ENCODE results near the gene JAK1. TPM values are rescaled to one million over a fixed set of nuclear protein-coding genes. Genes with fewer than 3 reads are reported as not detected.

The JAK1 gene
- total RNA-seq, 1 experiment from 2014 or later, result 138 TPM

DNA sequence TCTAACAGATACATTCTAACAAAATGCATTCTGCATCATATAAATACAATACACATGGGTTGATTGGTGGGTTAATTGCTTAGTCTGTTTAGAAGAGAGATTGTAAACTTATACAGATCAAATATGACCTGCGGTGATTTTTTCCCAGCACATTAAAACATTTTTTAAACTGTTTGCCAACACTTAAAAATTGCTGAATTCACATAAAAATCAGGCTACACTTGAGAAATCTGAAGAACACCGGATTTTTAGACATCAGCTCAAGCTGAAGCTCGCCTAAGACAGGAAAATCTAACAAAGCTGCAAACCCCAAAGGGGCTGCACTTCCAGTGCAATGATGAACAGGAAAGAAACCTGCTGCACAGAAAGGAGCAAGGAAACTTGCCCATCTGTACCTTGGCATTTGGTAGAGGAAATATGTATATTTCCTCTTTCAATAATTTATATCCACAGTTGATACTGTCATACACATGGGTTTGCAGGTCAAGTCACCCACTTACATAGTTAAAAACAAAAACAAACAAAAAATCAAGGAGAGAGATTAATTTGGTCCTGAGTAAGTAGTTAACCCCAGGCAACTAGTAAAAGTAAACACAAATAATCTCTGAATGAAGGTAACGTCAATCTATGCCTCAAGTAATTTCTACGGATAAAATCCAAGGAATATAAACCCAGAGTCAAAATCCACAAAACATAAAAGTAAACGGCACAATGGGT, 30.4 kb upstream of the JAK1 start:
- POLR2A ChIA-PET, result no interaction called here
- TF ChIP-seq POLR2AphosphoS5 (IDR thresholded peaks at IDR 0.05; ENCODE audit: low read depth, low read length) (no peak), SIN3A (IDR thresholded peaks at IDR 0.05; ENCODE audit: borderline replicate concordance, insufficient read depth, low read depth, low read length) (no peak), CTCF (IDR thresholded peaks at IDR 0.05) (no peak), TCF7L2 (IDR thresholded peaks at IDR 0.05; ENCODE audit: low read depth, low read length) (no peak)
- TF ChIP-seq, protein P1, sequence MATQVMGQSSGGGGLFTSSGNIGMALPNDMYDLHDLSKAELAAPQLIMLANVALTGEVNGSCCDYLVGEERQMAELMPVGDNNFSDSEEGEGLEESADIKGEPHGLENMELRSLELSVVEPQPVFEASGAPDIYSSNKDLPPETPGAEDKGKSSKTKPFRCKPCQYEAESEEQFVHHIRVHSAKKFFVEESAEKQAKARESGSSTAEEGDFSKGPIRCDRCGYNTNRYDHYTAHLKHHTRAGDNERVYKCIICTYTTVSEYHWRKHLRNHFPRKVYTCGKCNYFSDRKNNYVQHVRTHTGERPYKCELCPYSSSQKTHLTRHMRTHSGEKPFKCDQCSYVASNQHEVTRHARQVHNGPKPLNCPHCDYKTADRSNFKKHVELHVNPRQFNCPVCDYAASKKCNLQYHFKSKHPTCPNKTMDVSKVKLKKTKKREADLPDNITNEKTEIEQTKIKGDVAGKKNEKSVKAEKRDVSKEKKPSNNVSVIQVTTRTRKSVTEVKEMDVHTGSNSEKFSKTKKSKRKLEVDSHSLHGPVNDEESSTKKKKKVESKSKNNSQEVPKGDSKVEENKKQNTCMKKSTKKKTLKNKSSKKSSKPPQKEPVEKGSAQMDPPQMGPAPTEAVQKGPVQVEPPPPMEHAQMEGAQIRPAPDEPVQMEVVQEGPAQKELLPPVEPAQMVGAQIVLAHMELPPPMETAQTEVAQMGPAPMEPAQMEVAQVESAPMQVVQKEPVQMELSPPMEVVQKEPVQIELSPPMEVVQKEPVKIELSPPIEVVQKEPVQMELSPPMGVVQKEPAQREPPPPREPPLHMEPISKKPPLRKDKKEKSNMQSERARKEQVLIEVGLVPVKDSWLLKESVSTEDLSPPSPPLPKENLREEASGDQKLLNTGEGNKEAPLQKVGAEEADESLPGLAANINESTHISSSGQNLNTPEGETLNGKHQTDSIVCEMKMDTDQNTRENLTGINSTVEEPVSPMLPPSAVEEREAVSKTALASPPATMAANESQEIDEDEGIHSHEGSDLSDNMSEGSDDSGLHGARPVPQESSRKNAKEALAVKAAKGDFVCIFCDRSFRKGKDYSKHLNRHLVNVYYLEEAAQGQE (IDR thresholded peaks at IDR 0.05; ENCODE audit: insufficient read depth in 1 of 2, low read depth in 2 of 2, low read length in 1 of 2), result no peak
- in situ Hi-C loops (cut with HindIII; ENCODE audit: low pct_unique_long_range_greater_than_20kb, low sequenced_read_pairs), result no loop called here

GRCh38 chr1:64995316-64995715, 29.0 kb upstream of the JAK1 start:
- Histone ChIP-seq H3K27me3 (ENCODE audit: control insufficient read depth, insufficient read depth, low read length) (no peaks in the 10 kb centered on the region), H3K4me1 (ENCODE audit: control insufficient read depth, insufficient read depth, low read length) (no peaks in the 10 kb centered on the region), H3K27ac (ENCODE audit: low read length) (no peak overlapping the region), H3K9me3 (ENCODE audit: control insufficient read depth, insufficient read depth, low read depth, low read length) (no peaks in the 10 kb centered on the region), H3K4me3 (ENCODE audit: low read depth in 2 of 2, low read length in 2 of 2) (no peak overlapping the region), H3K36me3 (ENCODE audit: control insufficient read depth, insufficient read depth, low read length) (no peaks in the 10 kb centered on the region)
- DNase-seq (ENCODE audit: low read depth, low spot score), result no peak
- POLR2A ChIA-PET, result no interaction called here
- CTCF ChIA-PET, result no interaction called here
- no TSS peak for BruUV-seq (replicated peaks)
- in situ Hi-C loops (cut with HindIII; ENCODE audit: low pct_unique_long_range_greater_than_20kb, low sequenced_read_pairs) (no loop called here), intact Hi-C loops (cut with micrococcal nuclease; ENCODE audit: unreplicated experiment) (no loop called here)
- TF ChIP-seq TCF7L2 (IDR thresholded peaks at IDR 0.05; ENCODE audit: low read depth, low read length) (no peak), POLR2AphosphoS5 (IDR thresholded peaks at IDR 0.05; ENCODE audit: low read depth, low read length) (no peak), SIN3A (IDR thresholded peaks at IDR 0.05; ENCODE audit: borderline replicate concordance, insufficient read depth, low read depth, low read length) (no peak), CTCF (IDR thresholded peaks at IDR 0.05) (no peak)
- TF ChIP-seq, protein P1 (IDR thresholded peaks at IDR 0.05; ENCODE audit: insufficient read depth in 1 of 2, low read depth in 2 of 2, low read length in 1 of 2), result no peak
- no peak for ATAC-seq

More for the DNA sequence above, 30.4 kb upstream of the JAK1 start:
- Histone ChIP-seq H3K27ac (ENCODE audit: low read length) (no peak overlapping the region), H3K4me1 (ENCODE audit: control insufficient read depth, insufficient read depth, low read length) (no peaks in the 10 kb centered on the region; the same call in 1 of the 2 replicates), H3K4me3 (ENCODE audit: low read depth in 2 of 2, low read length in 2 of 2) (no peak overlapping the region), H3K27me3 (ENCODE audit: control insufficient read depth, insufficient read depth, low read length) (no peaks in the 10 kb centered on the region), H3K36me3 (ENCODE audit: control insufficient read depth, insufficient read depth, low read length) (no peaks in the 10 kb centered on the region), H3K9me3 (ENCODE audit: control insufficient read depth, insufficient read depth, low read depth, low read length) (no peaks in the 10 kb centered on the region)
- intact Hi-C loops (cut with micrococcal nuclease; ENCODE audit: unreplicated experiment), result no loop called here
- no peak for DNase-seq (ENCODE audit: low read depth, low spot score)
- BruUV-seq (replicated peaks), result no TSS peak
- CTCF ChIA-PET, result no interaction called here
- ATAC-seq, result no peak

Data from Panc1 (cell line).